ENCODE data around the gene PCDH17.

DNA sequence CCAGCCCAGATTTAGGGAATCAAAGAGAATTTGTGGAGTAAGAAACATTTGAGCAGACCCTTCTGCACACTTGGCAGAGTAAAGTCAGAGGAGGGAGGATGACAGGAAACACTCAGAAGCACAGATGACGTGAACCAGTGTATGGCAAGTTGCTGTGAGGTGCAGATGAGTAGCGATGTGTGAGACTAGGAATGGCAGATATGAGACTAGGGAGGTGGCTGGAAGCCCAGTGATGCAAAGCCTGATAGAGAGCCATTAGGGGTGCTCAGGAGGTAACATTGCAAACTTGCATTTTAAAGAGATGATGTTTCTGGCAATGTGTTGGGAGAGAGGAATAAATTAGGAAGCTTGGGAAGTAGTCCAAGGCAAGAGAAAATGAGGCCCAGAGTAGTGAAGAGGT, 44.0 kb downstream of the PCDH17 start:
- TF ChIP-seq, protein P1, sequence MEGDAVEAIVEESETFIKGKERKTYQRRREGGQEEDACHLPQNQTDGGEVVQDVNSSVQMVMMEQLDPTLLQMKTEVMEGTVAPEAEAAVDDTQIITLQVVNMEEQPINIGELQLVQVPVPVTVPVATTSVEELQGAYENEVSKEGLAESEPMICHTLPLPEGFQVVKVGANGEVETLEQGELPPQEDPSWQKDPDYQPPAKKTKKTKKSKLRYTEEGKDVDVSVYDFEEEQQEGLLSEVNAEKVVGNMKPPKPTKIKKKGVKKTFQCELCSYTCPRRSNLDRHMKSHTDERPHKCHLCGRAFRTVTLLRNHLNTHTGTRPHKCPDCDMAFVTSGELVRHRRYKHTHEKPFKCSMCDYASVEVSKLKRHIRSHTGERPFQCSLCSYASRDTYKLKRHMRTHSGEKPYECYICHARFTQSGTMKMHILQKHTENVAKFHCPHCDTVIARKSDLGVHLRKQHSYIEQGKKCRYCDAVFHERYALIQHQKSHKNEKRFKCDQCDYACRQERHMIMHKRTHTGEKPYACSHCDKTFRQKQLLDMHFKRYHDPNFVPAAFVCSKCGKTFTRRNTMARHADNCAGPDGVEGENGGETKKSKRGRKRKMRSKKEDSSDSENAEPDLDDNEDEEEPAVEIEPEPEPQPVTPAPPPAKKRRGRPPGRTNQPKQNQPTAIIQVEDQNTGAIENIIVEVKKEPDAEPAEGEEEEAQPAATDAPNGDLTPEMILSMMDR (IDR thresholded peaks at IDR 0.05): no peak
- TF ChIP-seq POLR2A (IDR thresholded peaks at IDR 0.05): no peak
